Mesothelial cell of epicardium (in vitro differentiated cells): ENCODE measurements around the gene RARG. TPM values are rescaled to one million over a fixed set of nuclear protein-coding genes. Genes with fewer than 3 reads are reported as not detected.

Source experiments
- DNase-seq, 2 experiments: peaks; one replicate each; pipeline ENCODE4 v3.0.0; 2021; ENCODE audit warnings: low spot score in 2 of 2; ENCODE audit not compliant: unreplicated experiment in 2 of 2
- H3K27ac Mint-ChIP-seq: 2 replicates; pipeline ENCODE4 v1.8.0; 2021; ENCODE audit warnings: mixed read lengths
- H3K27me3 Mint-ChIP-seq: 2 replicates; pipeline ENCODE4 v1.8.0; 2021; ENCODE audit warnings: low read depth, mixed read lengths
- H3K36me3 Mint-ChIP-seq: 2 replicates; pipeline ENCODE4 v1.8.0; 2021; ENCODE audit warnings: mixed read lengths
- H3K4me1 Mint-ChIP-seq: 2 replicates; pipeline ENCODE4 v1.8.0; 2021; ENCODE audit warnings: mixed read lengths
- H3K4me3 Mint-ChIP-seq: 2 replicates; pipeline ENCODE4 v1.8.0; 2021; ENCODE audit warnings: mild to moderate bottlenecking, moderate library complexity, mixed read lengths
- H3K9me3 Mint-ChIP-seq: 2 replicates; pipeline ENCODE4 v1.8.0; 2021; ENCODE audit warnings: mixed read lengths
- CTCF ChIP-seq: fragments of 200-600 bp; sonication (generic); IDR thresholded peaks from one replicate; pipeline ENCODE4 v1.5.0; 2021; ENCODE audit warnings: antibody characterized with exemption; ENCODE audit not compliant: unreplicated experiment
- total RNA-seq: library from RNA; stranded (reverse); gene quantifications from 3 replicates; pipeline ENCODE4 v1.2.1, GENCODE V29; 2021

The RARG gene
- total RNA-seq, 1 donor from 2014 or later = 72.2 TPM

DNA sequence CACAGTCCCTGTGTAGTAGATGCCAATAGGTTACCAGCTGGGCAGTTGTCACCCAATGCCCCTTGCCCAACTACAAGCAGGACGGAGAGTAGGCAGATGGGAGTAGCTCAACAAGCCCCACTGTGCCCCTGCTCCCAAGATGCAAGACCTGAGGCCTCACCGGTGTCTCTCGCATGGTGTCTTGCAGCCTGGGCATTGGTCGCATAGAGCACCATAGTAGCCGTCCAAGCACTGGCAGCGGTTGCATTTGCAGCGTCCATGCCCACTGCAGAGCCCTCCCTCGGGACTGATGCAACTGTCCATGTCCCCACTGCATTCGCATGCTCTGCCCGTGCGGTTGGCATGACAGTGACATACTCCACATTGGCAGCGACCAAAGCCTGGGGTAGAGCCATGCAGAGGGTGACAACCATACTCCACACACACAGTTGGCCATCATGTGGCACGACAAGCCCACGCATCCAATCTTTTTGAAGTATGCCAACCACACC is 39.4 kb downstream of the RARG start:
- no peak overlapping the region for H3K4me3 Mint-ChIP-seq
- no peaks in the 10 kb centered on the region for H3K9me3 Mint-ChIP-seq
- peaks cover 3% of the 10 kb centered on the region for H3K36me3 Mint-ChIP-seq
- H3K27me3 Mint-ChIP-seq = peaks cover 20% of the 10 kb centered on the region
- DNase-seq = no peak
- no peak for TF ChIP-seq CTCF
- H3K4me1 Mint-ChIP-seq = peaks cover 4% of the 10 kb centered on the region
- H3K27ac Mint-ChIP-seq = peak overlapping the region; percentile 33

DNA sequence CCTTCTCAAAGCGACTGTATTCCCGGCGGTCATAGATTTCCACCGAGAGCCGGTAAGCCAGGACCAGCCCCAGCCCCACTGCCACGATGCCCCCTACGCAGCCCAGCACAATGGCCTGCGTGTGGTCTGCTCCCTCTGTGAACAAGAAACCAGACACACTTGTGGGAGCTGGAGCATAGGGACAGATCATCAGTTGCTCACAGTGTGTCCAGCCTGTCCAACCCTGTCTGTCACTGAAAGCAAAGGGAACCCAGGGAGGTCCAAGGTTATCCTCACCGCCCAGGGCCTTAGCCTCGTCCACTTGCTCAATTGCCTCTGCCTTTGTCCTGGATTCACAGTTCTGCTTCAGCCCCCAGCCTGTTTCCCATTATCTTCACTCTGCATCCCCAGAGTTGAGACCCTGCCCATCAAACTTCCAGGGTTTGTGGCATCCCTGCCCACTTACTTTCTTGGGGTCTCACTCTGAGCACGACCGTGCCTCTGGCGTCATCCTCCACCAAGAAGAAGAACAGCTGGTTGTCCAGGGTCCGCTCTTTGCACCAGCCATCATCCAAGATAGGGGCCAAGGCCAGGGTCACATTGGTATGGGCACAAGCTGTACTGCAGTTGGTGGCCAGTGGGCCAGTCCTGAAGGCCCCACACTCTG is 40.0 kb downstream of the RARG start:
- DNase-seq = no peak
- peaks cover 4% of the 10 kb centered on the region for H3K4me1 Mint-ChIP-seq
- TF ChIP-seq CTCF = no peak
- no peaks in the 10 kb centered on the region for H3K9me3 Mint-ChIP-seq
- peaks cover 16% of the 10 kb centered on the region for H3K27me3 Mint-ChIP-seq
- peak overlapping the region; percentile 33 for H3K27ac Mint-ChIP-seq
- H3K4me3 Mint-ChIP-seq = no peak overlapping the region
- H3K36me3 Mint-ChIP-seq = peaks cover 8% of the 10 kb centered on the region

DNA sequence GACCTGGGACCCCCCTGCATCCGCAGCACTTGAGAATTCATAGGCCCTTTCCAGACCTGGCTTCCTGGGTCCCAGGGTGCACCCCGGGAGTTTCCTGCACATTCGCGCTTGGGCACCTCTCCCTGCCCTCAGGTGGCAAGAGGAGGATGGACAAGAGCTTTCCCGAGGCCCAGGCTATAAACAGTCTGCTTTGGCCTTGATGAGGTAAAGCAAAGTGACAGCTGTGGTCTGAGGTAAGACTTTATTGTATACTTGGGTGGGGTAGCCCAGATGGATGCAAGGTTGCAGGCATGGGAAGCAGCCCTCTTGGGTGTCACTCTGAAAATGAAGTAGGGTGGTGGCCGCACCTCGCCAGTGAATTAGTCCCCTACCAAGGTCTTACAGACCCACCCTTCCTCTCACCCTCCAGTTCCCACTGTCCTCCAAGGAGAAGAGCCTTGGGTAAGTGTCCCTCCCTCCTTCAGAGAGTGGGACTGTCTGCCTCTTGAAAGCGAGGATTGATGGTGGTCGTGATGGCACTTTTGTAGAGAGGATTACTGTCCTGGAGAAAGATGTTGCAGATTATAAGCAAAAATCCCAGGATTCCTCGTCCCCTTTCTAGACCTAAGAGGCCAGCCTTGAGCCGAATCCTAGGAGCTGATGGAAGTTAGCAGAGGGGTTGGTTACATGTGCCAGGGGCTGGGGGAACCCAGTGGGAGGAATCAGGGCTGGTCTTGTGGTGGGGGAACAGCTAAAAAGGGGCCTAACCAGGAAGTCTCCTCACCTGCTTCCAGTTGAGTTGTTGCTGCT is 40.7 kb downstream of the RARG start:
- Mint-ChIP-seq H3K4me3 (no peak overlapping the region), H3K36me3 (peaks cover 15% of the 10 kb centered on the region), H3K9me3 (no peaks in the 10 kb centered on the region), H3K27ac (no peak overlapping the region), H3K4me1 (peaks cover 4% of the 10 kb centered on the region), H3K27me3 (peaks cover 11% of the 10 kb centered on the region)
- no peak for TF ChIP-seq CTCF
- no peak for DNase-seq

DNA sequence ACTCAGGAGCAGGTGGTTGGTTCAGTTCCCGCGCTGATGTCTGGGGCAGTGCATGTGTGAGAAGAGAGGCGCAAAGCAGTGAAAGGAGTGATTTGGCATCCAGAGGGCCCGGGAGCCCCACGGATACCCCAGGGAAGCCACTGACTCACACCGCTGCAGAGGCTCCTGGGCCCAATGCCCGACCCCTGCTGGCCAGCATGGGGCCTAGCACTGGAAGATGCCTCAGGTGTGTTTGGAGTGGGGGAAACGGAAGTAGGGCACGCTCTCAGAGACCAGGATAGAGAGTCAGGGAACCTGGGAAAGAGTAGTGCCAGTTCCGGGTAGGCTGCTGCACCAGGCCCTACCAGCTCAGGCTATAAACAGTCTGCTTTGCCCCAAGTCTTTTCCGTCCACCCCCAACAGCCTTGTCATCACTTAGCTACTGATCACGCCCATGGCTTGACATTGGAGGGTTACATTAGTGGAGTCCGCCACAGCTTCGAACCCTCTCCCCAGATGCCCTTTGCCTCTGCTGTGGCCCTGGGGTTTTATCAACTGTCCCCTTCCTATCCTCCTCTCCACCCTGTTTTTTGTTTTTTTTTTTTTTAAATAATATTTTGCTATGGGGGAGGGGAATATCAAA is 41.8 kb downstream of the RARG start:
- Mint-ChIP-seq H3K27ac (peak overlapping the region; percentile 12), H3K36me3 (peaks cover 25% of the 10 kb centered on the region), H3K27me3 (peaks cover 3% of the 10 kb centered on the region), H3K9me3 (no peaks in the 10 kb centered on the region), H3K4me1 (peaks cover 7% of the 10 kb centered on the region), H3K4me3 (no peak overlapping the region)
- DNase-seq = peak; percentile 42 to 71
- peak; percentile 72 for TF ChIP-seq CTCF

GRCh38 chr12:53187145-53187899 is 44.7 kb downstream of the RARG start:
- Mint-ChIP-seq H3K27me3 (no peaks in the 10 kb centered on the region), H3K36me3 (peaks cover 36% of the 10 kb centered on the region), H3K4me3 (no peak overlapping the region), H3K9me3 (no peaks in the 10 kb centered on the region), H3K27ac (peak overlapping the region; percentile 39), H3K4me1 (peaks cover 32% of the 10 kb centered on the region)
- DNase-seq = no peak
- TF ChIP-seq CTCF = no peak
